ENCODE results near the gene RAE1.
"Not testable (repeated sequence)": the region's sequence is repeated elsewhere in the genome, so short reads cannot be mapped to it uniquely, and the experiment has no call there.

RAE1 gene

GRCh38 chr20:57329608-57330221, 21.3 kb upstream of the RAE1 start, which contains the start of gene SPO11:
SPO11 (plus strand) TSS chr20:57329803; CDS start chr20:57329868, 65 bp downstream.
- no peak within 1 kb of the TSS for H3K9ac ChIP-seq (ENCODE audit: low read length)
- H3K4me3 ChIP-seq (ENCODE audit: low read length): no peak within 1 kb of the TSS
- no peak within 1 kb of the TSS for H3K27ac ChIP-seq (ENCODE audit: low read length)
- no peaks in the 10 kb centered on the region for H3K9me3 ChIP-seq (ENCODE audit: control insufficient read depth, low read depth, low read length)
- peaks cover 5% of the 10 kb centered on the region for H3K4me1 ChIP-seq (ENCODE audit: control insufficient read depth, low read depth, low read length)
- H3K27me3 ChIP-seq (ENCODE audit: control insufficient read depth, insufficient read depth, low read length): no peaks in the 10 kb centered on the region
- H3K36me3 ChIP-seq (ENCODE audit: control insufficient read depth, low read depth, low read length): no peaks in the 10 kb centered on the region

- no peaks in the 10 kb centered on the region for H3K27me3 ChIP-seq (ENCODE audit: control insufficient read depth, insufficient read depth, low read length)
These were observed 20.1 kb upstream of the RAE1 start for GRCh38 chr20:57330998-57331397.

GRCh38 chr20:57332105-57333089, 18.7 kb upstream of the RAE1 start:
- H3K27me3 ChIP-seq (ENCODE audit: control insufficient read depth, insufficient read depth, low read length): no peaks in the 10 kb centered on the region
- no peak overlapping the region for H3K4me3 ChIP-seq (ENCODE audit: low read length)
- H3K36me3 ChIP-seq (ENCODE audit: control insufficient read depth, low read depth, low read length): no peaks in the 10 kb centered on the region
- no peaks in the 10 kb centered on the region for H3K4me1 ChIP-seq (ENCODE audit: control insufficient read depth, low read depth, low read length)
- no peak overlapping the region for H3K9ac ChIP-seq (ENCODE audit: low read length)
- H3K9me3 ChIP-seq (ENCODE audit: control insufficient read depth, low read depth, low read length): no peaks in the 10 kb centered on the region
- no peak overlapping the region for H3K27ac ChIP-seq (ENCODE audit: low read length)

More at GRCh38 chr20:57330998-57331397, 20.1 kb upstream of the RAE1 start:
- Histone ChIP-seq H3K4me1 (ENCODE audit: control insufficient read depth, low read depth, low read length) (peaks cover 5% of the 10 kb centered on the region), H3K9ac (ENCODE audit: low read length) (no peak overlapping the region), H3K27ac (ENCODE audit: low read length) (no peak overlapping the region), H3K4me3 (ENCODE audit: low read length) (no peak overlapping the region), H3K9me3 (ENCODE audit: control insufficient read depth, low read depth, low read length) (no peaks in the 10 kb centered on the region), H3K36me3 (ENCODE audit: control insufficient read depth, low read depth, low read length) (no peaks in the 10 kb centered on the region)

- Histone ChIP-seq H3K4me1 (ENCODE audit: control insufficient read depth, low read depth, low read length) (no peaks in the 10 kb centered on the region), H3K36me3 (ENCODE audit: control insufficient read depth, low read depth, low read length) (no peaks in the 10 kb centered on the region), H3K4me3 (ENCODE audit: low read length) (no peak overlapping the region), H3K27me3 (ENCODE audit: control insufficient read depth, insufficient read depth, low read length) (no peaks in the 10 kb centered on the region), H3K9me3 (ENCODE audit: control insufficient read depth, low read depth, low read length) (no peaks in the 10 kb centered on the region), H3K27ac (ENCODE audit: low read length) (no peak overlapping the region), H3K9ac (ENCODE audit: low read length) (no peak overlapping the region)
These were observed 15.7 kb upstream of the RAE1 start for GRCh38 chr20:57335392-57335791.

- no peak overlapping the region for H3K27ac ChIP-seq (ENCODE audit: low read length)
- no peaks in the 10 kb centered on the region for H3K9me3 ChIP-seq (ENCODE audit: control insufficient read depth, low read depth, low read length)
- no peaks in the 10 kb centered on the region for H3K36me3 ChIP-seq (ENCODE audit: control insufficient read depth, low read depth, low read length)
- H3K9ac ChIP-seq (ENCODE audit: low read length): no peak overlapping the region
- peaks cover 3% of the 10 kb centered on the region for H3K4me1 ChIP-seq (ENCODE audit: control insufficient read depth, low read depth, low read length)
- H3K4me3 ChIP-seq (ENCODE audit: low read length): no peak overlapping the region
- H3K27me3 ChIP-seq (ENCODE audit: control insufficient read depth, insufficient read depth, low read length): no peaks in the 10 kb centered on the region
These were observed 9.4 kb upstream of the RAE1 start for GRCh38 chr20:57341663-57342062.

GRCh38 chr20:57342829-57343228, 8.2 kb upstream of the RAE1 start:
- no peaks in the 10 kb centered on the region for H3K36me3 ChIP-seq (ENCODE audit: control insufficient read depth, low read depth, low read length)
- H3K27me3 ChIP-seq (ENCODE audit: control insufficient read depth, insufficient read depth, low read length): no peaks in the 10 kb centered on the region
- no peak overlapping the region for H3K9ac ChIP-seq (ENCODE audit: low read length)
- no peaks in the 10 kb centered on the region for H3K9me3 ChIP-seq (ENCODE audit: control insufficient read depth, low read depth, low read length)
- peaks cover 3% of the 10 kb centered on the region for H3K4me1 ChIP-seq (ENCODE audit: control insufficient read depth, low read depth, low read length)
- H3K27ac ChIP-seq (ENCODE audit: low read length): no peak overlapping the region
- H3K4me3 ChIP-seq (ENCODE audit: low read length): no peak overlapping the region

GRCh38 chr20:57346477-57346876, 4.6 kb upstream of the RAE1 start:
- Histone ChIP-seq H3K9me3 (ENCODE audit: control insufficient read depth, low read depth, low read length) (no peaks in the 10 kb centered on the region), H3K4me3 (ENCODE audit: low read length) (no peak overlapping the region), H3K27me3 (ENCODE audit: control insufficient read depth, insufficient read depth, low read length) (no peaks in the 10 kb centered on the region), H3K4me1 (ENCODE audit: control insufficient read depth, low read depth, low read length) (peaks cover 3% of the 10 kb centered on the region), H3K27ac (ENCODE audit: low read length) (no peak overlapping the region), H3K9ac (ENCODE audit: low read length) (no peak overlapping the region), H3K36me3 (ENCODE audit: control insufficient read depth, low read depth, low read length) (no peaks in the 10 kb centered on the region)

GRCh38 chr20:57347393-57347792, 3.7 kb upstream of the RAE1 start:
- H3K36me3 ChIP-seq (ENCODE audit: control insufficient read depth, low read depth, low read length): peaks cover under 1% of the 10 kb centered on the region
- H3K9ac ChIP-seq (ENCODE audit: low read length): no peak overlapping the region
- no peaks in the 10 kb centered on the region for H3K27me3 ChIP-seq (ENCODE audit: control insufficient read depth, insufficient read depth, low read length)
- H3K4me1 ChIP-seq (ENCODE audit: control insufficient read depth, low read depth, low read length): peaks cover 9% of the 10 kb centered on the region
- no peak overlapping the region for H3K4me3 ChIP-seq (ENCODE audit: low read length)
- H3K27ac ChIP-seq (ENCODE audit: low read length): no peak overlapping the region
- no peaks in the 10 kb centered on the region for H3K9me3 ChIP-seq (ENCODE audit: control insufficient read depth, low read depth, low read length)

GRCh38 chr20:57348200-57348921, 2.7 kb upstream of the RAE1 start:
- not testable (repeated sequence) for H3K36me3 ChIP-seq (ENCODE audit: control insufficient read depth, low read depth, low read length); H3K9me3 ChIP-seq (ENCODE audit: control insufficient read depth, low read depth, low read length); H3K27me3 ChIP-seq (ENCODE audit: control insufficient read depth, insufficient read depth, low read length); H3K4me1 ChIP-seq (ENCODE audit: control insufficient read depth, low read depth, low read length); H3K4me3 ChIP-seq (ENCODE audit: low read length); H3K27ac ChIP-seq (ENCODE audit: low read length); H3K9ac ChIP-seq (ENCODE audit: low read length)

- H3K9ac ChIP-seq (ENCODE audit: low read length); H3K9me3 ChIP-seq (ENCODE audit: control insufficient read depth, low read depth, low read length); H3K4me3 ChIP-seq (ENCODE audit: low read length); H3K27ac ChIP-seq (ENCODE audit: low read length); H3K27me3 ChIP-seq (ENCODE audit: control insufficient read depth, insufficient read depth, low read length); H3K4me1 ChIP-seq (ENCODE audit: control insufficient read depth, low read depth, low read length): not testable (repeated sequence)
- H3K36me3 ChIP-seq (ENCODE audit: control insufficient read depth, low read depth, low read length): peaks cover 16% of the 10 kb centered on the region
These were observed 2.0 kb upstream of the RAE1 start for GRCh38 chr20:57348922-57349574.

- H3K27me3 ChIP-seq (ENCODE audit: control insufficient read depth, insufficient read depth, low read length): no peaks in the 10 kb centered on the region
- H3K27ac ChIP-seq (ENCODE audit: low read length): no peak overlapping the region
- no peak overlapping the region for H3K9ac ChIP-seq (ENCODE audit: low read length)
- peaks cover 9% of the 10 kb centered on the region for H3K4me1 ChIP-seq (ENCODE audit: control insufficient read depth, low read depth, low read length)
- H3K9me3 ChIP-seq (ENCODE audit: control insufficient read depth, low read depth, low read length): no peaks in the 10 kb centered on the region
- peaks cover 27% of the 10 kb centered on the region for H3K36me3 ChIP-seq (ENCODE audit: control insufficient read depth, low read depth, low read length)
- no peak overlapping the region for H3K4me3 ChIP-seq (ENCODE audit: low read length)
These were observed 859 bp upstream of the RAE1 start for GRCh38 chr20:57350081-57350710.
